Liver (tissue), 9 donors: ENCODE data around the gene SLC25A42. TPM values are rescaled to one million over a fixed set of nuclear protein-coding genes. Genes with fewer than 3 reads are reported as not detected.
"Not testable (repeated sequence)": the region's sequence is repeated elsewhere in the genome, so short reads cannot be mapped to it uniquely, and the experiment has no call there.

Source experiments
- DNase-seq: peaks from one replicate; pipeline ENCODE4 v3.0.0-alpha.2; 2017; ENCODE audit warnings: low spot score
- H3K27ac ChIP-seq, 2 donors: one replicate each; pipeline ENCODE4 v1.7.0; 2013; ENCODE audit warnings: inconsistent platforms in 2 of 2, low read length in 2 of 2, control low read depth in 1 of 2, low read depth in 1 of 2, mild to moderate bottlenecking in 1 of 2
- H3K27me3 ChIP-seq, 4 donors: one replicate each; pipeline versions ENCODE4 v1.6.1 to v1.7.0; 2013; ENCODE audit warnings: low read length in 3 of 4, inconsistent platforms in 1 of 4, mild to moderate bottlenecking in 1 of 4, moderate library complexity in 1 of 4; ENCODE audit not compliant: control insufficient read depth in 4 of 4, insufficient read depth in 4 of 4
- H3K36me3 ChIP-seq, 4 donors: one replicate each; pipeline versions ENCODE4 v1.6.1 to v1.7.0; 2013; ENCODE audit warnings: low read length in 3 of 4, mild to moderate bottlenecking in 3 of 4, low read depth in 1 of 4, moderate library complexity in 1 of 4; ENCODE audit not compliant: control insufficient read depth in 4 of 4, insufficient read depth in 3 of 4
- H3K4me1 ChIP-seq, 4 donors: one replicate each; pipeline versions ENCODE4 v1.6.1 to v1.7.0; 2013; ENCODE audit warnings: low read length in 3 of 4, mild to moderate bottlenecking in 3 of 4, moderate library complexity in 1 of 4; ENCODE audit not compliant: control insufficient read depth in 4 of 4, insufficient read depth in 4 of 4
- H3K4me3 ChIP-seq, 3 donors: one replicate each; pipeline versions ENCODE4 v1.6.1 to v1.7.0; 2013; ENCODE audit warnings: low read length in 3 of 3, control low read depth in 1 of 3, low read depth in 1 of 3, mild to moderate bottlenecking in 1 of 3
- H3K9ac ChIP-seq, 2 donors: one replicate each; pipeline ENCODE4 v1.7.0; 2013; ENCODE audit warnings: low read length in 2 of 2, mild to moderate bottlenecking in 2 of 2, moderate library complexity in 2 of 2, control low read depth in 1 of 2, low read depth in 1 of 2
- H3K9me3 ChIP-seq, 4 donors: one replicate each; pipeline versions ENCODE4 v1.6.1 to v1.7.0; 2013; ENCODE audit warnings: low read length in 3 of 4; ENCODE audit not compliant: control insufficient read depth in 4 of 4
- EGR1 ChIP-seq, 2 donors: IDR thresholded peaks; 2 replicates each; pipeline ENCODE4 v1.6.1; 2016 to 2018; ENCODE audit warnings: antibody characterized with exemption in 2 of 2, low read depth in 2 of 2
- FOXA1 ChIP-seq: IDR thresholded peaks from 2 replicates; pipeline ENCODE4 v1.6.1; 2016; ENCODE audit warnings: antibody characterized with exemption
- FOXA2 ChIP-seq: IDR thresholded peaks from 2 replicates; pipeline ENCODE4 v1.6.1; 2016; ENCODE audit warnings: antibody characterized with exemption
- GABPA ChIP-seq, 2 donors: IDR thresholded peaks in 1 of 2; conservative IDR thresholded peaks in 1 of 2; 2 replicates each; pipeline ENCODE4 v1.6.1; 2016; ENCODE audit warnings: antibody characterized with exemption in 2 of 2, mild to moderate bottlenecking in 1 of 2, moderate library complexity in 1 of 2
- HNF4A ChIP-seq, 2 donors: conservative IDR thresholded peaks; 2 replicates each; pipeline ENCODE4 v1.6.1; 2016; ENCODE audit warnings: antibody characterized with exemption in 2 of 2, mild to moderate bottlenecking in 2 of 2
- JUND ChIP-seq, 2 donors: IDR thresholded peaks; 2 replicates each; pipeline ENCODE4 v1.6.1; 2016; ENCODE audit warnings: antibody characterized with exemption in 2 of 2
- NR2F2 ChIP-seq: IDR thresholded peaks from 2 replicates; pipeline ENCODE4 v1.6.1; 2016; ENCODE audit warnings: antibody characterized with exemption
- RAD21 ChIP-seq, 2 donors: IDR thresholded peaks; 2 replicates each; pipeline ENCODE4 v1.6.1; 2016; ENCODE audit warnings: antibody characterized with exemption in 2 of 2, mild to moderate bottlenecking in 2 of 2
- RXRA ChIP-seq, 2 donors: IDR thresholded peaks; 2 replicates each; pipeline ENCODE4 v1.6.1; 2017 to 2018; ENCODE audit warnings: antibody characterized with exemption in 2 of 2, mild to moderate bottlenecking in 1 of 2
- SP1 ChIP-seq: IDR thresholded peaks from 2 replicates; pipeline ENCODE4 v1.6.1; 2018; ENCODE audit warnings: antibody characterized with exemption, mild to moderate bottlenecking
- YY1 ChIP-seq: IDR thresholded peaks from 2 replicates; pipeline ENCODE4 v1.6.1; 2016; ENCODE audit warnings: antibody characterized with exemption, mild to moderate bottlenecking
- WGBS: extraction: QIAGEN DNeasy Blood & Tissue Kit; methylation state at CpG from one replicate; pipeline ENCODE4 v1.1.7; 2013; 5-methylcytosine and 5-hydroxymethylcytosine counted together
- polyA plus RNA-seq, 2 donors: library from polyadenylated mRNA; stranded (reverse) in 1 of 2; unstranded in 1 of 2; fragments of 200-250 nt in 1 of 2; fragments of >200 nt in 1 of 2; fragmentation: Nextera tagmentation in 1 of 2; extraction: Ambion mirVana in 1 of 2; gene quantifications; one replicate each; pipeline versions ENCODE4 v1.2.1 to v1.2.3, GENCODE V29; 2013 to 2015
- total RNA-seq, 2 donors: library from RNA; depleted of rRNA; stranded (reverse); fragments of >200 nt; gene quantifications; one replicate each; pipeline ENCODE4 v1.2.3, GENCODE V29; 2014
- TF ChIP-seq, protein P1 (sequence below): IDR thresholded peaks from 2 replicates; pipeline ENCODE4 v1.6.1; 2016; ENCODE audit warnings: antibody characterized with exemption
- TF ChIP-seq, protein P2 (sequence below): fragments of 150-350 bp; IDR thresholded peaks from 2 replicates; pipeline ENCODE4 v1.5.1; 2017; ENCODE audit warnings: improper control_type of control experiment, low read depth, low read length; ENCODE audit not compliant: missing input control
- TF ChIP-seq, protein P3 (sequence below): IDR thresholded peaks from 2 replicates; pipeline ENCODE4 v1.6.1; 2016; ENCODE audit warnings: antibody characterized with exemption
- TF ChIP-seq, protein P4 (sequence below): IDR thresholded peaks from 2 replicates; pipeline ENCODE4 v1.6.1; 2016; ENCODE audit warnings: antibody characterized with exemption
- donor health status: healthy.
- donor health status: healthy.
- donor health status: healthy.
- donor health status: healthy.
- donor health status: healthy.

Gene SLC25A42
- total and polyA plus RNA-seq, 4 donors: 24.7 to 89.6 (median 60.2) TPM

DNA sequence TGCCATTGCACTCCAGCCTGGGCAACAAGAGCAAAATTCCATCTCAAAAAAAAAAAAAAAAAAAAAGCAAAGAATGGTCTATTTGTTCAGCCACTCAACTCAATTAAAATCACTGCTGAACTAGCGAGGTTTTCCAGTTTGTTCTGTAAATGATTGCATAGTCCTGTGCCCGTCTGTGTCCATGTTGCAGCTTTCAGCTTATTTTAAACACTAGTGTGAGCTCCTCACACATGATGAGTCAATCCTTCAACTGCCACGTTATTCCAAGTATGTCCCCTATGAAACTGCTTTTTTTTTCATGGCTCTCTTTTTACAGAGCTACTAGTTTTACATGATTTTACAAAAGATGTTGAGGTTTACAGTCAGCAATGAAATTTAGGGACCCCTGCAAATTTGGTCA, 42.7 kb upstream of the SLC25A42 start:
- WGBS: 30% methylated on average over 3 of the region's 3 CpGs
- Histone ChIP-seq H3K9me3 (no peaks in the 10 kb centered on the region), H3K4me1 (peaks cover 1 to 11% (median 9%) of the 10 kb centered on the region in 4 donors), H3K27ac (peak overlapping the region in 1 of 2 donors; percentile 19), H3K9ac (no peak overlapping the region), H3K27me3 (no peaks in the 10 kb centered on the region), H3K36me3 (peaks cover 7 to 49% (median 35%) of the 10 kb centered on the region in 4 donors), H3K4me3 (no peak overlapping the region)
- no peak for DNase-seq
- TF ChIP-seq SP1: peak; percentile 19
- TF ChIP-seq, protein P1, sequence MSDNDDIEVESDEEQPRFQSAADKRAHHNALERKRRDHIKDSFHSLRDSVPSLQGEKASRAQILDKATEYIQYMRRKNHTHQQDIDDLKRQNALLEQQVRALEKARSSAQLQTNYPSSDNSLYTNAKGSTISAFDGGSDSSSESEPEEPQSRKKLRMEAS: no peak
- TF ChIP-seq HNF4A (conservative IDR thresholded peaks at IDR 0.05): peak in 1 of 2 donors; percentile 8
- TF ChIP-seq RXRA (IDR thresholded peaks at IDR 0.05): peak in 1 of 2 donors; percentile 17

DNA sequence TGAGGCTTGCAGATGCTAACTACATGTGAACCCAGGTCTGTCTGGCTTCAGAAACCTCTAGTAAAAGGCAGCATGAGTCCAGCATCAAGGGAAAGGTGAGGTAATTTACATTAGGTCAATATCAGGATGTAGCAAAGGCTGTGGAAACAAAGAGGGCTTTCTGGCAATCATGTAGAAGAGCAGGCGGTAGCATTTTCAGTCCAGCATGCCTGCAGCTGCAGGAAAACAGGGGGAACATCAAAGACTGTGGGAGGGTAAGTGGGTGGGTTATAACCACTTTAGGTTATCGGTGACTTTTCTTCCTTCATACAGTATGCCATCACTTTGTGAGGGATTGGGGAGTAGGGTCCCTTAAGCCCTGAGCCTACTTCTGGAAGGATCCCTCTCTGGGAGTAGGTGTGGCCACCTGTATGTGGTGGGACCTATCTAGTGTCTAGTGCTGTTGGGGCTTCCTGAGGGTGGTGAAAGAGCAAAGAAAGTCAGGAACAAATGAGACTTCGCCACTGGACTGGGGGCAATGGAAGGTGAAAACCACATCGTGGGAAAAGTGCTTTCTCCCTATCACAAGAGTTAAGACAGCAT, 41.3 kb upstream of the SLC25A42 start:
- no peak for DNase-seq
- H3K36me3 ChIP-seq: peaks cover 5 to 37% (median 25%) of the 10 kb centered on the region in 4 donors
- H3K27me3 ChIP-seq: no peaks in the 10 kb centered on the region
- H3K9ac ChIP-seq: no peak overlapping the region
- peaks cover 5 to 25% (median 22%) of the 10 kb centered on the region in 4 donors for H3K4me1 ChIP-seq
- H3K9me3 ChIP-seq: no peaks in the 10 kb centered on the region
- no peak overlapping the region for H3K27ac ChIP-seq
- no peak overlapping the region for H3K4me3 ChIP-seq
- 85% methylated on average over 4 of the region's 4 CpGs for WGBS
- TF ChIP-seq JUND (IDR thresholded peaks at IDR 0.05) (no peak), HNF4A (conservative IDR thresholded peaks at IDR 0.05) (no peak), EGR1 (IDR thresholded peaks at IDR 0.05; ENCODE audit: low read depth in 2 of 2) (no peak), NR2F2 (no peak), RAD21 (IDR thresholded peaks at IDR 0.05) (no peak), YY1 (no peak)
- TF ChIP-seq, protein P1: no peak
- TF ChIP-seq, protein P2, sequence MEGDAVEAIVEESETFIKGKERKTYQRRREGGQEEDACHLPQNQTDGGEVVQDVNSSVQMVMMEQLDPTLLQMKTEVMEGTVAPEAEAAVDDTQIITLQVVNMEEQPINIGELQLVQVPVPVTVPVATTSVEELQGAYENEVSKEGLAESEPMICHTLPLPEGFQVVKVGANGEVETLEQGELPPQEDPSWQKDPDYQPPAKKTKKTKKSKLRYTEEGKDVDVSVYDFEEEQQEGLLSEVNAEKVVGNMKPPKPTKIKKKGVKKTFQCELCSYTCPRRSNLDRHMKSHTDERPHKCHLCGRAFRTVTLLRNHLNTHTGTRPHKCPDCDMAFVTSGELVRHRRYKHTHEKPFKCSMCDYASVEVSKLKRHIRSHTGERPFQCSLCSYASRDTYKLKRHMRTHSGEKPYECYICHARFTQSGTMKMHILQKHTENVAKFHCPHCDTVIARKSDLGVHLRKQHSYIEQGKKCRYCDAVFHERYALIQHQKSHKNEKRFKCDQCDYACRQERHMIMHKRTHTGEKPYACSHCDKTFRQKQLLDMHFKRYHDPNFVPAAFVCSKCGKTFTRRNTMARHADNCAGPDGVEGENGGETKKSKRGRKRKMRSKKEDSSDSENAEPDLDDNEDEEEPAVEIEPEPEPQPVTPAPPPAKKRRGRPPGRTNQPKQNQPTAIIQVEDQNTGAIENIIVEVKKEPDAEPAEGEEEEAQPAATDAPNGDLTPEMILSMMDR: no peak

DNA sequence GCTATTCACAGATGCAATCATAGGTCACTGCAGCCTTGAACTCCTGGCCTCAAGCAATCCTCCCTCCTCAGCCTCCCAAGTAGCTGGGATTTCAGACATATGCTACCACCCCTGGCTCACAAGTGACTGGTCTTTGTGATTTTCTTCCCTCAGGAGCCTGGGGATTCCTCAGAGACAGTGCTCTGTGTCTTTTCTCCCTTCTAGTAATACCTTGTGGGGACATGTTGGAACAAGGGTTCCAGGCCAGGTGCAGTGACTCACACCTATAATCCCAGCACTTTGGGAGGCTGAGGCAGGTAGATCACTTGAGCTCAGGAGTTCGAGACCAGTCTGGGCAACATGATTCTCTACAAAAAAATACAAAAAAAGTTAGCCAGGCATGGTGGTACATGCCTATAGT, 40.4 kb upstream of the SLC25A42 start:
- H3K27ac ChIP-seq, H3K9me3 ChIP-seq, H3K27me3 ChIP-seq, H3K9ac ChIP-seq, DNase-seq, H3K4me3 ChIP-seq: not testable (repeated sequence)
- H3K36me3 ChIP-seq: peaks cover 3 to 38% (median 27%) of the 10 kb centered on the region in 4 donors
- 98% methylated on average over 1 of the region's 1 CpG for WGBS
- H3K4me1 ChIP-seq: peaks cover 5 to 29% (median 25%) of the 10 kb centered on the region in 4 donors

DNA sequence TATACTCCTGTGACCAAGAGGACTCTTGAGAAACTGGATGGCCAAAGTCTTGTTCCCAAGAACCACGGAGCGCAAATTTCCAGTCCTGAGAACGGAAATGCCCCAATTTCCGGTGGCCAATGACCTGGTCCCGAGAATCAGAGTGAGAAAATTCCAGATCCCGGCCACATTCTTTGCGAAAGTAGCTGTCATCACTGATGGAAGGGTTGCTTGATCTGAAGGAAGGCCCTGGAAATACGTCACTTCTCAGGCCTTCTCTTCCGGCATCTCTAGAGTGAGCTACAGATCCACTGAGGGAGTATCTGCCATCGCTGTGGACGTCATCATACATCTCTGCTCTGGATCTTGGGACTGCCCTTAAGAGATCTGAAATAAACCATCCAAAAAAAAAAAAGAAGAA, 37.9 kb upstream of the SLC25A42 start:
- Histone ChIP-seq H3K9ac (no peak overlapping the region), H3K27ac (no peak overlapping the region)
- no peak for TF ChIP-seq SP1
- TF ChIP-seq JUND (IDR thresholded peaks at IDR 0.05): no peak
- no peak for TF ChIP-seq HNF4A (conservative IDR thresholded peaks at IDR 0.05)
- no peak for TF ChIP-seq EGR1 (IDR thresholded peaks at IDR 0.05; ENCODE audit: low read depth in 2 of 2)
- TF ChIP-seq, protein P3, sequence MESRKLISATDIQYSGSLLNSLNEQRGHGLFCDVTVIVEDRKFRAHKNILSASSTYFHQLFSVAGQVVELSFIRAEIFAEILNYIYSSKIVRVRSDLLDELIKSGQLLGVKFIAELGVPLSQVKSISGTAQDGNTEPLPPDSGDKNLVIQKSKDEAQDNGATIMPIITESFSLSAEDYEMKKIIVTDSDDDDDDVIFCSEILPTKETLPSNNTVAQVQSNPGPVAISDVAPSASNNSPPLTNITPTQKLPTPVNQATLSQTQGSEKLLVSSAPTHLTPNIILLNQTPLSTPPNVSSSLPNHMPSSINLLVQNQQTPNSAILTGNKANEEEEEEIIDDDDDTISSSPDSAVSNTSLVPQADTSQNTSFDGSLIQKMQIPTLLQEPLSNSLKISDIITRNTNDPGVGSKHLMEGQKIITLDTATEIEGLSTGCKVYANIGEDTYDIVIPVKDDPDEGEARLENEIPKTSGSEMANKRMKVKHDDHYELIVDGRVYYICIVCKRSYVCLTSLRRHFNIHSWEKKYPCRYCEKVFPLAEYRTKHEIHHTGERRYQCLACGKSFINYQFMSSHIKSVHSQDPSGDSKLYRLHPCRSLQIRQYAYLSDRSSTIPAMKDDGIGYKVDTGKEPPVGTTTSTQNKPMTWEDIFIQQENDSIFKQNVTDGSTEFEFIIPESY: no peak
- TF ChIP-seq GABPA (IDR thresholded peaks at IDR 0.05 in 1 of 2, conservative IDR thresholded peaks at IDR 0.05 in 1 of 2): no peak
- TF ChIP-seq NR2F2: no peak
- TF ChIP-seq YY1: no peak
- TF ChIP-seq RAD21 (IDR thresholded peaks at IDR 0.05): no peak
- TF ChIP-seq FOXA1: no peak
- TF ChIP-seq FOXA2: no peak
- TF ChIP-seq, protein P2: no peak
- TF ChIP-seq, protein P4, sequence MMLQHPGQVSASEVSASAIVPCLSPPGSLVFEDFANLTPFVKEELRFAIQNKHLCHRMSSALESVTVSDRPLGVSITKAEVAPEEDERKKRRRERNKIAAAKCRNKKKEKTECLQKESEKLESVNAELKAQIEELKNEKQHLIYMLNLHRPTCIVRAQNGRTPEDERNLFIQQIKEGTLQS: no peak
- TF ChIP-seq, protein P1: no peak

More for the DNA sequence above, 37.9 kb upstream of the SLC25A42 start:
- Histone ChIP-seq H3K4me3 (no peak overlapping the region), H3K27me3 (no peaks in the 10 kb centered on the region), H3K9me3 (no peaks in the 10 kb centered on the region), H3K4me1 (peaks cover 5 to 29% (median 25%) of the 10 kb centered on the region in 4 donors), H3K36me3 (peaks cover 6 to 41% (median 26%) of the 10 kb centered on the region in 4 donors)
- DNase-seq: no peak
- WGBS: 88% methylated on average over 11 of the region's 11 CpGs
